Muscle of back (tissue), 11 donors: ENCODE results near the gene SIRT6. TPM values are rescaled to one million over a fixed set of nuclear protein-coding genes. Genes with fewer than 3 reads are reported as not detected.
"Not testable (repeated sequence)": the region's sequence is repeated elsewhere in the genome, so short reads cannot be mapped to it uniquely, and the experiment has no call there.

Experiments
- DNase-seq, 3 donors: peaks; one replicate each; pipeline versions ENCODE4 v3.0.0 to v3.0.0-alpha.2; 2013
- polyA plus RNA-seq, 10 donors: library from polyadenylated mRNA; unstranded; fragments of 120-200 nt; gene quantifications; one replicate each; pipeline ENCODE4 v1.2.1, GENCODE V29; 2013; ENCODE audit not compliant: insufficient read length in 10 of 10

The SIRT6 gene
- polyA plus RNA-seq, 10 donors = 7.6 to 16.1 (median 11.0) TPM

GRCh38 chr19:4200940-4201542, 18.7 kb upstream of the SIRT6 start:
- DNase-seq = no peak

- DNase-seq = no peak
Measured at GRCh38 chr19:4199699-4200293, 17.4 kb upstream of the SIRT6 start.

DNA sequence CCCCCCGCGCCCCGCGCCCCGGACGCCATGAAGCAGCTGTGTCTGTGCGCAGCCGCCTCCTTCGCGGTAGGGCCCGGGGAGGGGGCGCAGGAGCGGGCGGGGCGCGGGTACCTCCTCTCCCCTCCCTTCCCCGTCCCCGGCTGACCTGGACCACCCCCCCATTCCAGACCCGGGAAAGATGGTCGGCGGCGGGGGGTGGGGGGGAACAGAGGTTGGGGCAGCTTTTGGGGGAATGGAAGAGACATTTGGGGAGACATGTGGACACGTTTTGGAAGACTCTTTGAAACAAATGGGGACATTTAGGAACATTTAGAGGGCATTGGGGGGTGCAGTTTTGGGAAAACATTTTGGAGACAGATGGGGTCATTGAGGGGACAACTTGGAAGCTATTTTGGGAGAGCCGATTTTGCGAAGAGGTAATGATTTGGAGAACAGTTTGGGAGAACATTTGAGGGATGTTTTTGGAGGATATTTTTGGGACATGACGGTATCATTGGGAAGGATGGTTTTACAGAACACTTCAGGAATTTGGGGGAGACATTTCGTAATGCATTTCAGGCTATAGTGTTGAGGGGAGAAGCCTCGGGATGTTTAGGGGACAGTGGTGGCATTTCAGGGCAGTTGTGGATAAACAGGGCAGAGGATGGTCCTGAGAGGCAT, 16.2 kb upstream of the SIRT6 start:
- DNase-seq = no peak

DNA sequence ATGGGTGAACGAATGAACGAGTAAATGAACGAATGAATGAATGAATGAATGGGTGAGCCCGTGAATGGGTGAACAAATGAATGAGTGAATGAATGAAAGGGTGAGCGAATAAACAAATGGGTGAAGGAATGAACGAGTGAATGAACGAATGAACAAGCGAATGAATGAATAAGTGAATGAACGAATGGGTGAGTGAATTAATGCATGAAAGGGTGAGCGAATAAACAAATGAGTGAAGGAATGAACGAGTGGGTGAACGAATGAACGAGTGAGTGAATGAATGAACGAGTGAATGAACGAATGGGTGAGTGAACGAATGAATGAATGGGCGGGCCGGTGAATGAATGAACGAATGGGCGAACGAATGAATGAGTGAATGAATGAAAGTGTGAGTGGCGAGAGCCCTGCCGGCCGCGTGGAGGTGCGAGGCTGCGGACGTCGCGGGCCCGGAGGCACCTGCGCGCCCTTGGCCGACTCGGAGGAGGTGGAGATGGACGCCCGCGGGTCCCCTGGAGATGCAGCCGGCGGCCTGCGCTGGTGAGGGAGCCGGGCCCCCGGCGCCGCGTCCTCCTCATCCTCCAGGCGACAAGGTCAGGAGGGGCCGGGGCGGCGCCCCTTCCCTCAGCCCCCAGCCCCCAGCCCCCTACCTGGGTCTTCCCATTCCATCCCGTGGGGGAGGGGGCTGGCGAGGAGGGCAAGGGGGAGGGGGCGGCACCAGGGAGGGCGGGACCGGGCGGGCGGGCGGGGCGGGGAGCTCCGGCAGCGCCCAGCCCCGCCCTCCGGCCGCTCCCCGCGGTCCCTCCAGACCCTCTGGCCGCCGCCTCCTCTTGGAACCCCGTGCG, 15.5 kb upstream of the SIRT6 start:
- DNase-seq = peak in 1 of 3 donors; percentile 28

DNA sequence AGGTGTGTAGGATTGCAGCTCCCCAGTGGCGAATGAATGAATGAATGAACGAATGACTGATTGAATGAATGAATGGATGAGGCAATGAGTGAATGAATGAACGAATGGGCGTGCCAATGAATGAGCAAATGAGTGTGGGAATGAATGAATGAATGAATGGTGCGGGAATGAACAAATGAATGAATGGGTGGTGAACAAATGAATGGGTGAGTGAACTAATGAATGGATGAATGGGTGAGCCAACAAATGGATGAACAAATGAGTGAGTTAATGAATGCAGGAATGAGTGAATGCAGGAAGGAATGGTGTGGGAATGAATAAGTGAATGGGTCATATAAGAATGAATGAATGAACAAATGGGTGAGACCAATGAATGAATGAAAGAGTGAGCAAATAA, 14.9 kb upstream of the SIRT6 start:
- no peak for DNase-seq

GRCh38 chr19:4196587-4197148, 14.3 kb upstream of the SIRT6 start:
- DNase-seq = no peak

GRCh38 chr19:4196009-4196408, 13.6 kb upstream of the SIRT6 start:
- no peak for DNase-seq

DNA sequence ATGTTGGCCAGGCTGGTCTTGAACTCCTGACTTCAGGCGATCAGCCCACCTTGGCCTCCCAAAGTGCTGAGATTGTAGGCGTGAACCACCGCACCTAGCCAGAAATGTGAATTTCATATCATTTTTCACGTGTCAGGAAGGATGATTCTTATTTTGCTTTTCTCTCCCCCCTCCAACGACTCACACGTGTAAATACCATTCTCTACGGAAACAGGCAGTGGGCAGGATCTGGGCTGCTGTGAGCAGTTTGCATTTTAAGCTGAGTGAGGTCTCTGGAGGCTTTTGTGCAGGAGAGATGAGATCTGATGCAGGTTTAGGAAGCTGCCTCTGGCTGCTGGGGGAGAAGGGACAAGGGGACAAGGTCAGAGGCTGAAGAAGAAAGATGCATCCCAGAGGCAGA, 12.0 kb upstream of the SIRT6 start:
- no peak for DNase-seq

DNA sequence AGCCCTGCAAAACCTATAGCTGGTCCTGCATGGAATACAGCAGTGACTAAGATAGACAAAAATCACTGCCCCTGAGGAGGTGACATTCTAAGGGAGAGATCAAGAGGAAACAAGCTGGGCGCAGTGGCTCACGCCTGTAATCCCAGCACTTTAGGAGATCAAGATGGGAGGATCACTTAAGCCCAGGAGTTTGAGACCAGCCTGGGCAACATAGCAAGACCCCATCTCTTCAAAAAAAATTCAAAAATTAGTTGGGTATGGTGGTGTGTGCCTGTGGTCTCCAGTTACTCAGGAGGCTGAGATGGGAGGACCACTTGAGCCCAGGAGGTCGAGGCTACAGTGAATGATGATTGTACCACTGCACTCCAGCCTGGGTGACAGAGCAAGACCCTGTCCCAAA, 10.2 kb upstream of the SIRT6 start:
- not testable (repeated sequence) for DNase-seq

GRCh38 chr19:4189641-4190040, 7.3 kb upstream of the SIRT6 start:
- no peak for DNase-seq

DNA sequence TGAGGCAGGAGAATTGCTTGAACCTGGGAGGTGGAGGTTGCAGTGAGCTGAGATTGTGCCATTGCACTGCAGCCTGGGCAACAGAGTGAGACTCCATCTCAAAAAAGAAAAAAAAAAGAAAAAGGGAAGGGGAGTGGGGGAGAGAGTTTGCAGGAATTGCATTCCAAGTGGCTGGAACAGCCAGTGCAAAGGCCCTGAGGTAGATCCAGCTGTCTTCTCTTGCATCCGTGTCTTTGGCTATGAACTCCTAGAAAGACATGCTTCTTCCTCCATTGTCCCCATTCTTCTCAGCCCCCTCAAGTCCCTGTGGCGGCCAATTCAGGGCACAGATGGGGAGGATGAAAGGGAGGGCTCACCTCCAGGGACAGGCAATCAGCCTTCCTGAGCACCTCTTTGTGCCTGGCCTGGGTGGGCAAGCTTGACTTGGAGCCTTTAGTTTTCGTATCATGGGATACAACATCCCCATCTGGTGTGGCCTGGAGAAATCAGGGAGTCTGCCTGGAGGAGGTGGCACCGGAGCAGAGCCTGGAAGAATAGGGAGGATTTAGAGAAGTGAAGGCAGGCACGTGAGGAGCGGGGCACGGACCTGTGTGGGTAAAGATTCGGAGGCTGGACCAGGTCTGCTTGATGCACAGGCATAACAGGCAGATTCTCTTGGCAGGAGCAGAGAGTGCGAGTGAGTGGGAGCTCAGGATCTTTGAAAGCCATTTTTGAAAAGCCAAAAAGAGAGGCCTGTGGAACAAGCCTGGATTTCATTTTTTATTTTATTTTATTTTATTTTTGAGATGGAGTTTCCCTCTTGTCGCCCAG, 5.2 kb upstream of the SIRT6 start:
- DNase-seq = no peak

- DNase-seq = peak; percentile 33 to 59 (median 55)
Measured at GRCh38 chr19:4186087-4186993, 4.0 kb upstream of the SIRT6 start.

- DNase-seq = no peak
Measured at GRCh38 chr19:4185413-4186086, 3.2 kb upstream of the SIRT6 start.

GRCh38 chr19:4184718-4185352, 2.5 kb upstream of the SIRT6 start:
- DNase-seq = no peak

DNA sequence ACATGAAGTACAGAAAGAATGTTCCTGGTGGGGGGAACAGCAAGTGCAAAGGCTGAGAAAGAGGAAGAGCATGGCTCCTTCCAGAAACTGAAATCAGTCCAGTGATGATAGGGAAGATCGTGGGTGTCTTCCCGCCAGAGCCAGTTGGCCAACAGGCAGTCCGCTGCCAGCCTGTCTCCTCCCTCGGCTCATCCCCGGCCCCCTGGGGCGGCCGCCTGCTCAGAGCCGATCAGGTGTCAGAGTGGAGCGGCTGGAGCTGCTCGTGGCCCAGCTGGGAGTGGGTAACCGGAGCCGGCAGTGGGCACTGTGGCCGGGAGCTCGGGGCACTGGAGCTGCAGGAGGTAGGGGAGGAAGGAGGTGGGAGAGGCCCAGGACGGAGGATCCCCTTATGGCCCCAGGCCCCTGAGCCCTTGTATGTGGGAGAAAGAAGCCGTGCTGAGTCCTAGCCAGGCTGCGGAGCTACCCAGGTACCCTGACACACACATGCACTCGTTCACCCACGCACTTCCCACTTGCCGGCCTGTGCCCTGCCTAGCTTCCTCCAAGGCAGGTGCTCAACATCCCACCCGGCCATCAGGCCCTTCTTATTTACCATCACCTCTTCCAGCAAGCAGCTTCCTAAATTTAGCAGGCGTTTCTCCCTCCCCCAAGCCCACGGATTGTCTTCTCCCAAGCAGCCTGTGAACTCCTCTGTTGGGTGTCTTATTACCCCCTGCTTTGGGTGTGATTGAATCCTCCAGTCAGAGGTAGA, 1.8 kb upstream of the SIRT6 start:
- DNase-seq = no peak

DNA sequence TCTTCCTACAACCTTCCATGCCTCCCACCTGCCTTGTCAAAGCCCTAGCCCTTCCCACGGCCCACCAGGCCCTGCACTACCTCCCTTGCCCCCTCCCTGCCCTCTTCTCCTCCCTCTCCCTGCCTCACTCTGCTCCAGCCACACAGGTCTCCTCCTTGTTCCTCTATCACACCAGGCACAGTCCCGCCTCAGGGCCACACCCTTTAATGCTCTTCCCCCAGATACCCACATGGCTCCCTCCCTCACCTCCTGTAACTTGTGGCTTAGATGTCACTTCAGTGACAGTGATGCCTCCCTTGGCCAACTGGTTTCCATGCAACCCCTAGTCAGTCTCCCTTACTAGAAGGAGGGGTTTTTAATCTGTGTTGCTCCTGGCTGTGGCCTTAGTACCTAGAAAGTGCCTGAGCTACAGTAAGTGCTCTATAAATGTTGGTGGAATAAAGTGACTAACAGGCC, 1.3 kb downstream of the SIRT6 start:
- DNase-seq = no peak

DNA sequence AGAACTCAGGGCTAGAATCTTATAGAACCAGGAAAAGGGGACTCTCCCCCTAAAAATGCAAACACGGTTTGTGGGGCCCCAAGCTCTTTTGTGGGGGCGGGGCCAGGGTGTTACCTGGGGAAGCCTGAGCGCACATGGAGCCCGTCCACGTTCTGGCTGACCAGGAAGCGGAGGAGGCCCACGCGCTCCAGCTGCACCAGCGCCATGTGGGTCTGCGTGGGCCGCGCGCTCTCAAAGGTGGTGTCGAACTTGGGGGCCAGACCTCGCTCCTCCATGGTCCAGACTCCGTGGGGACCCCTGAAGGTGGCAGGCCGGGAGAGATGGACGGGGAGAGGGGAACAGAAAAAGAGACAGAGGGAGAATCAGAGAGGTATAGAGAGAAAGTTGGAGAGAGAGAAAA, 3.4 kb downstream of the SIRT6 start:
- DNase-seq = no peak

DNA sequence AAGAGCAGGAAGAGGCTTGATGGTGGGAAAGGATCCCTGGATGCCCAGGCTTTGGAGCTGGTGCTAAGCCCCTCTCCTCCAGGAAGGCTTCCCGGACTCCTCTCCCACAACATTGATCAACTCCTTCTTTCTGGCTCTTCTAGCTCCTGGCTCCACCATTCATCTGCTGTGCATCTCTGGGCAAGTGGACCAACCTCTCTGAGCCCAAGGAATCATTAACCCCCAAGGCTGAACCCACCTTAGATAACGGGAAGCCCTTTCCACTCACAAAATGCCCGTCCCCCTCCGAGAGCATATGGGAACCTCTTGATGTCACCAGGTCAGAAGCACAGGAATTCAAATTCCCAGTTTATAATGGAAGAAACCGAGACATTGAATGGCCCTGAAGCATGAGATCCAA, 5.2 kb downstream of the SIRT6 start:
- DNase-seq = no peak

- DNase-seq = no peak
Measured at GRCh38 chr19:4175669-4175931, 6.8 kb downstream of the SIRT6 start.
